ENCODE data around the gene HP1BP3.

The HP1BP3 gene

GRCh38 chr1:20742671-20743070, 44.4 kb downstream of the HP1BP3 start:
- H3K27me3 ChIP-seq (ENCODE audit: insufficient read depth, poor library complexity, severe bottlenecking): no peaks in the 10 kb centered on the region
- no peak for DNase-seq (ENCODE audit: low read depth in 1 of 2, low spot score in 1 of 2)
- H3K4me3 ChIP-seq (replicated peaks; ENCODE audit: insufficient read depth, low read length): no peak overlapping the region
- TF ChIP-seq CTCF (IDR thresholded peaks at IDR 0.05; ENCODE audit: insufficient read depth, low read length) (no peak), GABPA (IDR thresholded peaks at IDR 0.05; ENCODE audit: low read depth) (no peak), POLR2AphosphoS5 (IDR thresholded peaks at IDR 0.05; ENCODE audit: low read depth) (no peak), REST (IDR thresholded peaks at IDR 0.05; ENCODE audit: insufficient replicate concordance, low read depth) (no peak), SPI1 (IDR thresholded peaks at IDR 0.05; ENCODE audit: borderline replicate concordance, low read depth) (no peak)
- H3K27ac ChIP-seq (replicated peaks): no peak overlapping the region

GRCh38 chr1:20740781-20741180, 46.3 kb downstream of the HP1BP3 start:
- no peak for DNase-seq (ENCODE audit: low read depth in 1 of 2, low spot score in 1 of 2)
- Histone ChIP-seq H3K4me3 (replicated peaks; ENCODE audit: insufficient read depth, low read length) (no peak overlapping the region), H3K27me3 (ENCODE audit: insufficient read depth, poor library complexity, severe bottlenecking) (no peaks in the 10 kb centered on the region), H3K27ac (replicated peaks) (no peak overlapping the region)
- TF ChIP-seq GABPA (IDR thresholded peaks at IDR 0.05; ENCODE audit: low read depth): no peak
- no peak for TF ChIP-seq REST (IDR thresholded peaks at IDR 0.05; ENCODE audit: insufficient replicate concordance, low read depth)
- TF ChIP-seq POLR2AphosphoS5 (IDR thresholded peaks at IDR 0.05; ENCODE audit: low read depth): no peak
- TF ChIP-seq SPI1 (IDR thresholded peaks at IDR 0.05; ENCODE audit: borderline replicate concordance, low read depth): no peak
- no peak for TF ChIP-seq CTCF (IDR thresholded peaks at IDR 0.05; ENCODE audit: insufficient read depth, low read length)

GRCh38 chr1:20739225-20739624, 47.9 kb downstream of the HP1BP3 start:
- H3K27ac ChIP-seq (replicated peaks): no peak overlapping the region
- H3K4me3 ChIP-seq (replicated peaks; ENCODE audit: insufficient read depth, low read length): no peak overlapping the region
- TF ChIP-seq REST (IDR thresholded peaks at IDR 0.05; ENCODE audit: insufficient replicate concordance, low read depth) (no peak), GABPA (IDR thresholded peaks at IDR 0.05; ENCODE audit: low read depth) (no peak), POLR2AphosphoS5 (IDR thresholded peaks at IDR 0.05; ENCODE audit: low read depth) (no peak), SPI1 (IDR thresholded peaks at IDR 0.05; ENCODE audit: borderline replicate concordance, low read depth) (no peak), CTCF (IDR thresholded peaks at IDR 0.05; ENCODE audit: insufficient read depth, low read length) (no peak)
- DNase-seq (ENCODE audit: low read depth in 1 of 2, low spot score in 1 of 2): no peak
- no peaks in the 10 kb centered on the region for H3K27me3 ChIP-seq (ENCODE audit: insufficient read depth, poor library complexity, severe bottlenecking)

All from HL-60 (cell line).